ENCODE measurements around the gene ITGAV.

The ITGAV gene

GRCh38 chr2:186704897-186705296 is 115.0 kb downstream of the ITGAV start:
- H3K4me3 ChIP-seq (ENCODE audit: low read length): no peak overlapping the region
- no peak overlapping the region for H3K27ac ChIP-seq (ENCODE audit: low read length)
- H3K27me3 ChIP-seq (ENCODE audit: control insufficient read depth, insufficient read depth, low read length): no peaks in the 10 kb centered on the region
- H3K36me3 ChIP-seq (ENCODE audit: control insufficient read depth, low read depth, low read length): no peaks in the 10 kb centered on the region
- H3K9me3 ChIP-seq (ENCODE audit: control insufficient read depth, low read depth, low read length): no peaks in the 10 kb centered on the region
- H3K9ac ChIP-seq (ENCODE audit: low read length): no peak overlapping the region
- no peaks in the 10 kb centered on the region for H3K4me1 ChIP-seq (ENCODE audit: control insufficient read depth, low read depth, low read length)

GRCh38 chr2:186709529-186710450 is 119.9 kb downstream of the ITGAV start:
- H3K4me1 ChIP-seq (ENCODE audit: control insufficient read depth, low read depth, low read length): peaks cover 12% of the 10 kb centered on the region
- H3K9me3 ChIP-seq (ENCODE audit: control insufficient read depth, low read depth, low read length): no peaks in the 10 kb centered on the region
- no peak overlapping the region for H3K4me3 ChIP-seq (ENCODE audit: low read length)
- no peak overlapping the region for H3K27ac ChIP-seq (ENCODE audit: low read length)
- no peaks in the 10 kb centered on the region for H3K27me3 ChIP-seq (ENCODE audit: control insufficient read depth, insufficient read depth, low read length)
- H3K9ac ChIP-seq (ENCODE audit: low read length): no peak overlapping the region
- no peaks in the 10 kb centered on the region for H3K36me3 ChIP-seq (ENCODE audit: control insufficient read depth, low read depth, low read length)

GRCh38 chr2:186713691-186714090 is 123.8 kb downstream of the ITGAV start:
- no peak overlapping the region for H3K9ac ChIP-seq (ENCODE audit: low read length)
- no peaks in the 10 kb centered on the region for H3K27me3 ChIP-seq (ENCODE audit: control insufficient read depth, insufficient read depth, low read length)
- H3K27ac ChIP-seq (ENCODE audit: low read length): no peak overlapping the region
- H3K9me3 ChIP-seq (ENCODE audit: control insufficient read depth, low read depth, low read length): no peaks in the 10 kb centered on the region
- peaks cover 29% of the 10 kb centered on the region for H3K4me1 ChIP-seq (ENCODE audit: control insufficient read depth, low read depth, low read length)
- H3K36me3 ChIP-seq (ENCODE audit: control insufficient read depth, low read depth, low read length): no peaks in the 10 kb centered on the region
- no peak overlapping the region for H3K4me3 ChIP-seq (ENCODE audit: low read length)

- Histone ChIP-seq H3K9ac (ENCODE audit: low read length) (no peak overlapping the region), H3K27ac (ENCODE audit: low read length) (no peak overlapping the region), H3K36me3 (ENCODE audit: control insufficient read depth, low read depth, low read length) (no peaks in the 10 kb centered on the region)
These were observed 124.8 kb downstream of the ITGAV start for GRCh38 chr2:186714611-186715010.

GRCh38 chr2:186716004-186716403 is 126.1 kb downstream of the ITGAV start:
- Histone ChIP-seq H3K9me3 (ENCODE audit: control insufficient read depth, low read depth, low read length) (no peaks in the 10 kb centered on the region), H3K4me1 (ENCODE audit: control insufficient read depth, low read depth, low read length) (peaks cover 39% of the 10 kb centered on the region), H3K27me3 (ENCODE audit: control insufficient read depth, insufficient read depth, low read length) (no peaks in the 10 kb centered on the region), H3K4me3 (ENCODE audit: low read length) (no peak overlapping the region), H3K36me3 (ENCODE audit: control insufficient read depth, low read depth, low read length) (no peaks in the 10 kb centered on the region), H3K27ac (ENCODE audit: low read length) (no peak overlapping the region), H3K9ac (ENCODE audit: low read length) (no peak overlapping the region)

More at GRCh38 chr2:186714611-186715010, 124.8 kb downstream of the ITGAV start:
- H3K4me1 ChIP-seq (ENCODE audit: control insufficient read depth, low read depth, low read length): peaks cover 38% of the 10 kb centered on the region
- no peaks in the 10 kb centered on the region for H3K27me3 ChIP-seq (ENCODE audit: control insufficient read depth, insufficient read depth, low read length)
- no peak overlapping the region for H3K4me3 ChIP-seq (ENCODE audit: low read length)
- H3K9me3 ChIP-seq (ENCODE audit: control insufficient read depth, low read depth, low read length): no peaks in the 10 kb centered on the region

- Histone ChIP-seq H3K4me1 (ENCODE audit: control insufficient read depth, low read depth, low read length) (peaks cover 39% of the 10 kb centered on the region), H3K27me3 (ENCODE audit: control insufficient read depth, insufficient read depth, low read length) (no peaks in the 10 kb centered on the region), H3K36me3 (ENCODE audit: control insufficient read depth, low read depth, low read length) (no peaks in the 10 kb centered on the region), H3K9me3 (ENCODE audit: control insufficient read depth, low read depth, low read length) (no peaks in the 10 kb centered on the region), H3K9ac (ENCODE audit: low read length) (no peak overlapping the region), H3K27ac (ENCODE audit: low read length) (no peak overlapping the region), H3K4me3 (ENCODE audit: low read length) (no peak overlapping the region)
These were observed 127.0 kb downstream of the ITGAV start for GRCh38 chr2:186716899-186717298.

GRCh38 chr2:186717320-186718007 is 127.6 kb downstream of the ITGAV start:
- no peaks in the 10 kb centered on the region for H3K27me3 ChIP-seq (ENCODE audit: control insufficient read depth, insufficient read depth, low read length)
- H3K9ac ChIP-seq (ENCODE audit: low read length): no peak overlapping the region
- no peak overlapping the region for H3K27ac ChIP-seq (ENCODE audit: low read length)
- H3K9me3 ChIP-seq (ENCODE audit: control insufficient read depth, low read depth, low read length): no peaks in the 10 kb centered on the region
- no peak overlapping the region for H3K4me3 ChIP-seq (ENCODE audit: low read length)
- H3K4me1 ChIP-seq (ENCODE audit: control insufficient read depth, low read depth, low read length): peaks cover 39% of the 10 kb centered on the region
- no peaks in the 10 kb centered on the region for H3K36me3 ChIP-seq (ENCODE audit: control insufficient read depth, low read depth, low read length)

- peaks cover 39% of the 10 kb centered on the region for H3K4me1 ChIP-seq (ENCODE audit: control insufficient read depth, low read depth, low read length)
- no peaks in the 10 kb centered on the region for H3K36me3 ChIP-seq (ENCODE audit: control insufficient read depth, low read depth, low read length)
These were observed 128.3 kb downstream of the ITGAV start for GRCh38 chr2:186718122-186718521.

GRCh38 chr2:186718903-186719302 is 129.0 kb downstream of the ITGAV start:
- Histone ChIP-seq H3K27ac (ENCODE audit: low read length) (peak overlapping the region; percentile 55), H3K4me1 (ENCODE audit: control insufficient read depth, low read depth, low read length) (peaks cover 36% of the 10 kb centered on the region), H3K27me3 (ENCODE audit: control insufficient read depth, insufficient read depth, low read length) (no peaks in the 10 kb centered on the region), H3K4me3 (ENCODE audit: low read length) (no peak overlapping the region), H3K9me3 (ENCODE audit: control insufficient read depth, low read depth, low read length) (no peaks in the 10 kb centered on the region), H3K36me3 (ENCODE audit: control insufficient read depth, low read depth, low read length) (no peaks in the 10 kb centered on the region), H3K9ac (ENCODE audit: low read length) (peak overlapping the region; percentile 4)

More at GRCh38 chr2:186718122-186718521, 128.3 kb downstream of the ITGAV start:
- no peak overlapping the region for H3K4me3 ChIP-seq (ENCODE audit: low read length)
- H3K27ac ChIP-seq (ENCODE audit: low read length): no peak overlapping the region
- H3K27me3 ChIP-seq (ENCODE audit: control insufficient read depth, insufficient read depth, low read length): no peaks in the 10 kb centered on the region
- no peak overlapping the region for H3K9ac ChIP-seq (ENCODE audit: low read length)
- H3K9me3 ChIP-seq (ENCODE audit: control insufficient read depth, low read depth, low read length): no peaks in the 10 kb centered on the region

- H3K9me3 ChIP-seq (ENCODE audit: control insufficient read depth, low read depth, low read length): no peaks in the 10 kb centered on the region
- H3K9ac ChIP-seq (ENCODE audit: low read length): no peak overlapping the region
- H3K27ac ChIP-seq (ENCODE audit: low read length): no peak overlapping the region
- H3K4me3 ChIP-seq (ENCODE audit: low read length): no peak overlapping the region
- H3K27me3 ChIP-seq (ENCODE audit: control insufficient read depth, insufficient read depth, low read length): no peaks in the 10 kb centered on the region
- peaks cover 28% of the 10 kb centered on the region for H3K4me1 ChIP-seq (ENCODE audit: control insufficient read depth, low read depth, low read length)
- H3K36me3 ChIP-seq (ENCODE audit: control insufficient read depth, low read depth, low read length): no peaks in the 10 kb centered on the region
These were observed 132.1 kb downstream of the ITGAV start for GRCh38 chr2:186721956-186722355.

- H3K4me1 ChIP-seq (ENCODE audit: control insufficient read depth, low read depth, low read length): peaks cover 12% of the 10 kb centered on the region
- H3K36me3 ChIP-seq (ENCODE audit: control insufficient read depth, low read depth, low read length): no peaks in the 10 kb centered on the region
- H3K27me3 ChIP-seq (ENCODE audit: control insufficient read depth, insufficient read depth, low read length): no peaks in the 10 kb centered on the region
- H3K9ac ChIP-seq (ENCODE audit: low read length): no peak overlapping the region
- H3K9me3 ChIP-seq (ENCODE audit: control insufficient read depth, low read depth, low read length): no peaks in the 10 kb centered on the region
- H3K27ac ChIP-seq (ENCODE audit: low read length): no peak overlapping the region
- no peak overlapping the region for H3K4me3 ChIP-seq (ENCODE audit: low read length)
These were observed 134.9 kb downstream of the ITGAV start for GRCh38 chr2:186724736-186725135.
